Measurements from ENCODE around the gene KIF14.
"Not testable (repeated sequence)": the region's sequence is repeated elsewhere in the genome, so short reads cannot be mapped to it uniquely, and the experiment has no call there.

The KIF14 gene

GRCh38 chr1:200634261-200635122 lies 13.9 kb upstream of the KIF14 start:
- DNase-seq = no peak

GRCh38 chr1:200631375-200631774 lies 10.8 kb upstream of the KIF14 start:
- no peak for DNase-seq

- not testable (repeated sequence) for DNase-seq
These were observed 10.0 kb upstream of the KIF14 start for GRCh38 chr1:200630515-200630899.

- no peak for DNase-seq
These were observed 9.4 kb upstream of the KIF14 start for GRCh38 chr1:200629876-200630514.

GRCh38 chr1:200628223-200628881 lies 7.8 kb upstream of the KIF14 start:
- DNase-seq = no peak

- no peak for DNase-seq
These were observed 7.1 kb upstream of the KIF14 start for GRCh38 chr1:200627575-200628222.

GRCh38 chr1:200626853-200627534 lies 6.4 kb upstream of the KIF14 start:
- no peak for DNase-seq

GRCh38 chr1:200625381-200625824 lies 4.9 kb upstream of the KIF14 start:
- DNase-seq = no peak

GRCh38 chr1:200624679-200625335 lies 4.3 kb upstream of the KIF14 start:
- no peak for DNase-seq

GRCh38 chr1:200619894-200620272 lies 668 bp downstream of the KIF14 start:
- DNase-seq = no peak

- no peak for DNase-seq
These were observed 9.7 kb downstream of the KIF14 start for GRCh38 chr1:200610846-200611245.

- DNase-seq = no peak
These were observed 17.9 kb downstream of the KIF14 start for GRCh38 chr1:200602632-200603031.

- no peak for DNase-seq
These were observed 30.6 kb downstream of the KIF14 start for GRCh38 chr1:200590001-200590400.

GRCh38 chr1:200588698-200589097 lies 31.9 kb downstream of the KIF14 start:
- DNase-seq = no peak

GRCh38 chr1:200564319-200564718 lies 56.2 kb downstream of the KIF14 start:
- no peak for DNase-seq

GRCh38 chr1:200561856-200562214 lies 58.7 kb downstream of the KIF14 start:
- no peak for DNase-seq

GRCh38 chr1:200558866-200559459 lies 61.6 kb downstream of the KIF14 start:
- DNase-seq = no peak

GRCh38 chr1:200556002-200556401 lies 64.5 kb downstream of the KIF14 start:
- no peak for DNase-seq

- not testable (repeated sequence) for DNase-seq
These were observed 67.8 kb downstream of the KIF14 start for GRCh38 chr1:200552737-200553136.

GRCh38 chr1:200550367-200550766 lies 70.2 kb downstream of the KIF14 start:
- no peak for DNase-seq

- no peak for DNase-seq
These were observed 73.2 kb downstream of the KIF14 start for GRCh38 chr1:200547386-200547785.

GRCh38 chr1:200546577-200546976 lies 74.0 kb downstream of the KIF14 start:
- DNase-seq = no peak

Measured in activated effector memory CD4-positive, alpha-beta T cell treated with Interleukin-2 at 50 U/mL for 16 hours (primary cell).